ENCODE measurements around the gene RPL3. TPM values are rescaled to one million over a fixed set of nuclear protein-coding genes. Genes with fewer than 3 reads are reported as not detected.
A peak's percentile ranks its signal among the peaks of the same experiment; 100 is the strongest.

Gene RPL3
- total RNA-seq, 1 experiment from 2014 or later = 2,830 TPM

GRCh38 chr22:39299829-39300178, 19.6 kb downstream of the RPL3 start:
- no peaks in the 10 kb centered on the region for H3K4me1 ChIP-seq (ENCODE audit: insufficient read depth, low read length)

More at GRCh38 chr22:39299829-39300178, 19.6 kb downstream of the RPL3 start:
- Histone ChIP-seq H2AK5ac (ENCODE audit: insufficient read length, low read length) (no peak overlapping the region), H2BK5ac (ENCODE audit: insufficient read length, low read length) (no peak overlapping the region), H3K9ac (ENCODE audit: extremely low read depth, insufficient read length, low read length) (no peak overlapping the region), H3K56ac (ENCODE audit: insufficient read length, low read depth, low read length) (no peak overlapping the region), H4K8ac (replicated peaks; ENCODE audit: insufficient read length, low read depth, low read length) (no peak overlapping the region), H3K4me2 (ENCODE audit: insufficient read depth, insufficient read length, low read length) (no peak overlapping the region), H2BK120ac (ENCODE audit: low read depth, low read length, poor library complexity, severe bottlenecking) (no peak overlapping the region), H2BK12ac (ENCODE audit: insufficient read length, low read depth, low read length) (no peak overlapping the region), H3T11ph (ENCODE audit: low read length) (no peak overlapping the region), H3K23ac (ENCODE audit: insufficient read length, low read depth, low read length) (no peak overlapping the region), H3K14ac (ENCODE audit: insufficient read depth, low read length) (no peak overlapping the region), H3K23me2 (ENCODE audit: insufficient read length, low read depth, low read length, poor library complexity, severe bottlenecking) (no peaks in the 10 kb centered on the region), H3K18ac (ENCODE audit: insufficient read length, low read depth, low read length) (no peak overlapping the region), H4K5ac (ENCODE audit: insufficient read length, low read depth, low read length) (no peak overlapping the region), H4K91ac (ENCODE audit: insufficient read length, low read depth, low read length) (peak overlapping the region; percentile 34), H3K27me3 (ENCODE audit: insufficient read depth, low read length) (0 out of 2 replicates have a peak, but pooled peaks cover 2% of the 10 kb centered on the region), H2AFZ (ENCODE audit: low read length) (no peak overlapping the region), H2BK15ac (ENCODE audit: low read depth, low read length) (no peak overlapping the region), H4K20me1 (ENCODE audit: control insufficient read depth, insufficient read depth, insufficient read length) (no peaks in the 10 kb centered on the region), H3K27ac (ENCODE audit: insufficient read length, low read depth, low read length) (no peak overlapping the region), H3K4ac (ENCODE audit: low read depth, low read length) (no peak overlapping the region), H3K79me1 (ENCODE audit: insufficient read depth, low read depth, low read length, poor library complexity, severe bottlenecking) (no peaks in the 10 kb centered on the region), H3K9me3 (ENCODE audit: control insufficient read depth, low read depth, low read length) (peaks cover 4% of the 10 kb centered on the region), H3K79me2 (ENCODE audit: insufficient read depth, low read length) (no peaks in the 10 kb centered on the region), H2BK20ac (ENCODE audit: low read depth, low read length, poor library complexity, severe bottlenecking) (no peak overlapping the region)
- Mint-ChIP-seq H3K36me3 (ENCODE audit: insufficient read depth in 1 of 3, low read depth in 3 of 3) (peaks cover 0 to 6% (median 3%) of the 10 kb centered on the region in 3 experiments; a peak in 2 of 7 replicates), H3K27ac (peak overlapping the region in 1 of 3 experiments; percentile 86; a peak in 2 of 7 replicates), H3K4me1 (peaks cover 25 to 36% of the 10 kb centered on the region in 2 experiments), H3K4me3 (peak overlapping the region in 1 of 2 experiments; percentile 0; a peak in 2 of 5 replicates), H3K27me3 (ENCODE audit: low read depth) (peaks cover 8% of the 10 kb centered on the region), H3K9me3 (peaks cover 2 to 6% of the 10 kb centered on the region in 2 experiments; a peak in 3 of 5 replicates)
- DNase-seq = no peak
- WGBS (ENCODE audit: extremely low coverage, insufficient read length, low lambda C conversion rate) = no CpG with 5 or more reads among the region's 6 CpGs
- TF ChIP-seq, protein P1, sequence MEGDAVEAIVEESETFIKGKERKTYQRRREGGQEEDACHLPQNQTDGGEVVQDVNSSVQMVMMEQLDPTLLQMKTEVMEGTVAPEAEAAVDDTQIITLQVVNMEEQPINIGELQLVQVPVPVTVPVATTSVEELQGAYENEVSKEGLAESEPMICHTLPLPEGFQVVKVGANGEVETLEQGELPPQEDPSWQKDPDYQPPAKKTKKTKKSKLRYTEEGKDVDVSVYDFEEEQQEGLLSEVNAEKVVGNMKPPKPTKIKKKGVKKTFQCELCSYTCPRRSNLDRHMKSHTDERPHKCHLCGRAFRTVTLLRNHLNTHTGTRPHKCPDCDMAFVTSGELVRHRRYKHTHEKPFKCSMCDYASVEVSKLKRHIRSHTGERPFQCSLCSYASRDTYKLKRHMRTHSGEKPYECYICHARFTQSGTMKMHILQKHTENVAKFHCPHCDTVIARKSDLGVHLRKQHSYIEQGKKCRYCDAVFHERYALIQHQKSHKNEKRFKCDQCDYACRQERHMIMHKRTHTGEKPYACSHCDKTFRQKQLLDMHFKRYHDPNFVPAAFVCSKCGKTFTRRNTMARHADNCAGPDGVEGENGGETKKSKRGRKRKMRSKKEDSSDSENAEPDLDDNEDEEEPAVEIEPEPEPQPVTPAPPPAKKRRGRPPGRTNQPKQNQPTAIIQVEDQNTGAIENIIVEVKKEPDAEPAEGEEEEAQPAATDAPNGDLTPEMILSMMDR (conservative IDR thresholded peaks at IDR 0.05) = no peak
